Neural crest cell (in vitro differentiated cells): Measurements from ENCODE around the gene TALDO1. TPM values are rescaled to one million over a fixed set of nuclear protein-coding genes. Genes with fewer than 3 reads are reported as not detected.

Experiments used
- DNase-seq: peaks from one replicate; pipeline ENCODE4 v3.0.0; 2021; ENCODE audit warnings: low read depth, mixed read lengths, low spot score
- H3K27ac Mint-ChIP-seq: one replicate; pipeline ENCODE4 v1.8.0; 2021; ENCODE audit warnings: mild to moderate bottlenecking, mixed read lengths; ENCODE audit not compliant: unreplicated experiment
- H3K27me3 Mint-ChIP-seq: 2 replicates; pipeline ENCODE4 v1.8.0; 2021; ENCODE audit warnings: low read depth, mild to moderate bottlenecking, mixed read lengths
- H3K36me3 Mint-ChIP-seq: 2 replicates; pipeline ENCODE4 v1.8.0; 2021; ENCODE audit warnings: low read depth, mild to moderate bottlenecking, mixed read lengths
- H3K4me1 Mint-ChIP-seq: 2 replicates; pipeline ENCODE4 v1.8.0; 2021; ENCODE audit warnings: mixed read lengths
- H3K4me3 Mint-ChIP-seq: one replicate; pipeline ENCODE4 v1.8.0; 2021; ENCODE audit warnings: mild to moderate bottlenecking, mixed read lengths
- H3K9me3 Mint-ChIP-seq: 2 replicates; pipeline ENCODE4 v1.8.0; 2021; ENCODE audit warnings: mixed read lengths
- long read RNA-seq: library from polyadenylated mRNA; unstranded; transcript quantifications from one replicate; pipeline ENCODE4 v2.0.0, GENCODE V29; 2020
- total RNA-seq: library from RNA; stranded (reverse); gene quantifications from 2 replicates; pipeline ENCODE4 v1.2.1, GENCODE V29; 2021
- TF ChIP-seq, protein P1 (sequence below): fragments of 200-600 bp; sonication (generic); conservative IDR thresholded peaks from 2 replicates; pipeline ENCODE4 v1.5.0; 2021; ENCODE audit warnings: antibody characterized with exemption, mild to moderate bottlenecking

TALDO1 gene
- 154 and 163 TPM in 2 replicates for total RNA-seq
- long read RNA-seq, transcript TALDO1-201 (8 exons, 1,346 nt): major isoform, 141 of 153 reads
- long read RNA-seq, partial matches to known transcripts: 5 of 153 reads
- long read RNA-seq, other reads (novel, unspliced or antisense): 5 of 153 reads

DNA sequence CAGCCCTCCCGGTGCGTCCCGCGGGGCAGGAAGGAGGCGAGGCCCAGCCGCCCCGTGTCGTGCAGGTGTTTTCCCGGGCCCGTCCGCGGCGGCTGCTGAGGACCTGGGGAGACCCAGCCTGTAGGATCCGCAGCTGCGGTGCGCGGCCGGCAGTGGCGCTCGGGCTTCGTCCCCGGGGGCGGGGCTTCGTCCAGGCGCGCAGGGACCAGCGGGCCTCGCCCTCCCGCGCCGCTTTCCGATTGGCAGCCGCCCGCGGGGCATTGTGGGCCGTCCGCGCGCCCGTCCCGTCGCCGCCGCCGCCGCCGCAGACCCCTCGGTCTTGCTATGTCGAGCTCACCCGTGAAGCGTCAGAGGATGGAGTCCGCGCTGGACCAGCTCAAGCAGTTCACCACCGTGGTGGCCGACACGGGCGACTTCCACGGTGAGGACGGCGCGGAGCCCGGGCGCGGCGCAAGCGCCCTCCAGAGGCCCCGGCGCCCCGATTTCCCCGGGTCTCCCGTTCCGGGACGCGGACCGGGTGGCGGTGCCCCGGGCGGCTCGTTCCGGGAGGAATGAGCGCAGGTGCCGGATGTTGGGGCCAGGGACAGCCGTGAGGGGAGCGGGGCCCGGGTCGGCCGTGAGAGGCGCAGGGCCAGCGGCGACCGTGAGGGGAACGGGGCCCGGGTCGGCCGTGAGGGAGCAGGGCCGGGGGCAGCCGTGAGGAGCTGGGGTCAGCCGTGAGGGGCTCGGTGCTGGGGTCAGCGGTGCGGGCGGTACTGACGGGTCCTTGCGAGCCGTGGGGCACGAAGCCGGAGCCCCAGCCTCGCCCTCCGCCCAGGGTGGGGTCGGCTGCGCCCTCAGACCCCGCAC, at the start of gene TALDO1:
TSS of gene TALDO1 (plus strand) at position 307 of the 849 bp plus-strand sequence. CDS start at position 325, 18 bp downstream.
- H3K9me3 Mint-ChIP-seq: no peaks in the 10 kb centered on the region
- no peaks in the 10 kb centered on the region for H3K27me3 Mint-ChIP-seq
- H3K4me3 Mint-ChIP-seq: peak within 1 kb of the TSS; percentile 91
- TF ChIP-seq, protein P1, sequence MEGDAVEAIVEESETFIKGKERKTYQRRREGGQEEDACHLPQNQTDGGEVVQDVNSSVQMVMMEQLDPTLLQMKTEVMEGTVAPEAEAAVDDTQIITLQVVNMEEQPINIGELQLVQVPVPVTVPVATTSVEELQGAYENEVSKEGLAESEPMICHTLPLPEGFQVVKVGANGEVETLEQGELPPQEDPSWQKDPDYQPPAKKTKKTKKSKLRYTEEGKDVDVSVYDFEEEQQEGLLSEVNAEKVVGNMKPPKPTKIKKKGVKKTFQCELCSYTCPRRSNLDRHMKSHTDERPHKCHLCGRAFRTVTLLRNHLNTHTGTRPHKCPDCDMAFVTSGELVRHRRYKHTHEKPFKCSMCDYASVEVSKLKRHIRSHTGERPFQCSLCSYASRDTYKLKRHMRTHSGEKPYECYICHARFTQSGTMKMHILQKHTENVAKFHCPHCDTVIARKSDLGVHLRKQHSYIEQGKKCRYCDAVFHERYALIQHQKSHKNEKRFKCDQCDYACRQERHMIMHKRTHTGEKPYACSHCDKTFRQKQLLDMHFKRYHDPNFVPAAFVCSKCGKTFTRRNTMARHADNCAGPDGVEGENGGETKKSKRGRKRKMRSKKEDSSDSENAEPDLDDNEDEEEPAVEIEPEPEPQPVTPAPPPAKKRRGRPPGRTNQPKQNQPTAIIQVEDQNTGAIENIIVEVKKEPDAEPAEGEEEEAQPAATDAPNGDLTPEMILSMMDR: peak; percentile 33
- peak; percentile 91 for DNase-seq
- no peak within 1 kb of the TSS for H3K27ac Mint-ChIP-seq
- no peaks in the 10 kb centered on the region for H3K36me3 Mint-ChIP-seq
- H3K4me1 Mint-ChIP-seq: peaks cover 20% of the 10 kb centered on the region

DNA sequence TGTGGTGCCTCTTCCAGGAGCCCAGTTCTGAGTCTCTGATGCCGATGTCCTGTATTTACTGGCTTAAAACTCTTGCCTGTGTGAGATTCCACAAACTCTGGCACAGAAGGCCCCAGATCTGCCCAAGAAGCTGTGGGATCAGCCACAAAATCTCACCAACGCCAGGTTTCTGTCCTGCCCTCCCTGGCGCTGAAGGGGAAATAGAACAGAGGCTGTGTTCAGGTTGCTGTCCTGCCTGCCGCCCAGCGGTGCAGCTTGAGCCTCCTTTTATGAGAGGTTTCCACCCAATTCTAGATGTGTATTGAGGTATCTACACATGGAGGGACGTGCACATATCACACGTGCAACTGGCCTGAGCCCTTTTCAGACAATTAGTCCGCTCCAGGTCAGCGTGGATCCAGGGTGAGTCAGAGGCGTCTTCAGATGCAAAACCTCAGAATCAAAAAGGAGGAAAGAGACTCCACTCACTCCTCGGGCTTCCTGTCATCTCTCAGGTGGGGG, 49.4 kb upstream of the TALDO1 start:
- H3K4me3 Mint-ChIP-seq: peak overlapping the region; percentile 78
- no peaks in the 10 kb centered on the region for H3K9me3 Mint-ChIP-seq
- no peaks in the 10 kb centered on the region for H3K36me3 Mint-ChIP-seq
- no peaks in the 10 kb centered on the region for H3K27me3 Mint-ChIP-seq
- H3K27ac Mint-ChIP-seq: no peak overlapping the region
- no peak for DNase-seq
- H3K4me1 Mint-ChIP-seq: peaks cover 28% of the 10 kb centered on the region
- TF ChIP-seq, protein P1: no peak

DNA sequence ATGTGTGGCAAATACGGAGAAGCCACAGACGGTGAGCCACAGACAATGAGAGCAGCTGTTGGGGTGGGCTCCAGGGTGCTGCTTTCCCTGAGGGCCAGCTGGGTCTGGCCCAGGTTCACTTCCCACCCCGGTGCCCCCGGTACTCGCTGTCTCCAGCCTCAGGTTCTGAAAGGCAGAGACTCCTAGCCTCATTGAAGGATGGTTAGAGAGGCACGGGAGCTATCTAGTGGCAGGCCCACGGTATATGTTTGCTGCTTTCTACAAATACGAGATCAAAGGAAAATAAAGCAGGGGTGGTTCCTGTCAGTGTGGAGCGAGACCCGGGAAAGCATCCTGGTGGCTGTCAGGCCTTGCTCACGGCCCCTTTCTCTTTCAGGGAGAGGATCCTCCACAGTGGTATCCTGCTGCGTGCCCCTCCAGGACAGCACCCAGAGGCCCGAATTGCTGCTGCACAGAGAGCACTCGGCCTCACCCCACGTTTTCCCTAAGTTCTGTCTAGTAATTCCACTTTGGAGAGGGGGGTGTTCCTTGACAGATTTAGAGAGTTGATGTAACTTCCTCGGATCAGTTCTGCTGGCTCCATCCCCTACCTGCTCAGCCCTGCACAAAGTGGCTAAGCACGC, 48.7 kb upstream of the TALDO1 start:
- Mint-ChIP-seq H3K27me3 (no peaks in the 10 kb centered on the region), H3K36me3 (no peaks in the 10 kb centered on the region), H3K4me3 (peak overlapping the region; percentile 78), H3K4me1 (peaks cover 20% of the 10 kb centered on the region), H3K9me3 (no peaks in the 10 kb centered on the region), H3K27ac (no peak overlapping the region)
- no peak for DNase-seq
- TF ChIP-seq, protein P1: no peak

DNA sequence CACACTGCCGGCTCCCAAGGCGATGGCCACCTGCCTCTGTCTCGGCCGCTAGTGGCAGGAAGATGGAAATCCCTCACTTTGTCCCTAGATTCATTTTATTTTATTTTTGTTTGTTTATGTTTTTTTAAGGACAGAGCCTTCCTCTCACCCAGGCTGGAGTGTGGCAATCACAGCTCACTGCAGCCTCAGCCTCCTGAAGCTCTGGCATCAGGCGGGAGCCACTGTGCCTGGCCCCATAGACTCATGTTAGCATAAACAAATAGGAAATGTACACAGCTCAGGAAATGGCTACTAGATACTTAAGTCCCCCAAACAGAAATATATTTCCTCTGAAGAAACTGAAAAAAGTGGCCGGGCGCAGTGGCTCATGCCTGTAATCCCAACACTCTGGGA, 48.2 kb upstream of the TALDO1 start:
- H3K27me3 Mint-ChIP-seq: peaks cover 2% of the 10 kb centered on the region
- no peak overlapping the region for H3K27ac Mint-ChIP-seq
- peaks cover 18% of the 10 kb centered on the region for H3K4me1 Mint-ChIP-seq
- H3K4me3 Mint-ChIP-seq: peak overlapping the region; percentile 59
- DNase-seq: no peak
- TF ChIP-seq, protein P1: no peak
- H3K9me3 Mint-ChIP-seq: no peaks in the 10 kb centered on the region
- no peaks in the 10 kb centered on the region for H3K36me3 Mint-ChIP-seq

DNA sequence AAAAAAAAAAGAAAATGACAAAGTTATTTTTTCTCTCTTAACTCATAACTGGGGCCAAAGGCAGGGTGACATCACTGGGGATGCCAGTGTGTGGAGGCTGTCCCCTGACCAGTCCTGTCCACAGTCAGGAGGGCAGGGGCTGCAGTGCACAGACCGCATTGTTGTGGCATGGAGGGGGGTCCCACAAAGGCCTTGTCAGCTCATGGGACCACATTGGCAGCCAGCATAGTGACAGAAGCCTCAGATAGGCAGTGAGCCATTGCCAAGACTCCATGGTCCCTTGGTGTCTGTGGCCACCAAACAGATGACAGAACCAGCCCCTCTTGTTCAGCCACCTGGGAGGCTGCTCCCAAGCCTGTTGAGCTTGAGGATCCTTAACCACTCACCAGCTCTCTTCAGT, 47.5 kb upstream of the TALDO1 start:
- H3K27ac Mint-ChIP-seq: no peak overlapping the region
- no peaks in the 10 kb centered on the region for H3K9me3 Mint-ChIP-seq
- peaks cover 6% of the 10 kb centered on the region for H3K27me3 Mint-ChIP-seq
- peak overlapping the region; percentile 44 for H3K4me3 Mint-ChIP-seq
- H3K4me1 Mint-ChIP-seq: peaks cover 18% of the 10 kb centered on the region
- TF ChIP-seq, protein P1: no peak
- DNase-seq: no peak
- no peaks in the 10 kb centered on the region for H3K36me3 Mint-ChIP-seq
